ENCODE results near the gene CENPM.
A peak's percentile ranks its signal among the peaks of the same experiment; 100 is the strongest.

Gene CENPM

DNA sequence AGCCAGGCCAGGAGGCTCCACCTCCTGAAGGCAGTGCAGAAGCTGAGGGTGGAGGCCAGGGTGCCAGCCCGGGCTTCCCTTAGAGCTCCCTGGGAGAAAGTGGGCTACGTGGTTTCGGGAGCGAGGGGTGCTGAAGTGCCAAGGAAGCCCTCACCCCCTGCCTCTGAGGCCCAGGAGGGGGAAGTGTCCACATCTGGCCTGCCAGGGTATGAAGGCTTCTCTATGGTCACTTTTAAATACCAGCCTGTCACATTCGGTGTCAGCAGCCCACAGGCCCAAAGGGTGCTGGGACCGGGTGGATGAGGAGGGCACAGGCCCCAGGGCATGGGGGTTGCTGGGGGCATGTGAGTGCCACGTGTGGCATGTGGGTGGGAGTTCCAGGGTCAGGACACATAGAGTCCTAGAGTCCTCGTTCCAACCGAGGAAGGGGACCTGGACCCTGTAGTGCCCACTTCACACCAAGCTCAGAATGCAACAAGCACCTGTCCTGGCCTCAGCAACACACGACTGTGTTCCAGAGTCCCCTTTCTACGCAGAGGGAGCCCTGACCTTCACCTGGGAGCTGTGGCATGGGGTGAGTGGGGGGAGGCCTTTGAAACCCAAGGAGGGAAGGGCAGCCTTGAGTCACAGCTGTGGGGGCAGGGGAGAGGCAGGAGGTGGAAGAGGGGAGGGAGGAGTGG lies 33.8 kb downstream of the CENPM start:
- peaks cover 2% of the 10 kb centered on the region; the same call in 1 of the 2 replicates for H3K27me3 ChIP-seq (replicated peaks; ENCODE audit: control insufficient read depth, insufficient read depth, low read length)
- 0 out of 2 replicates have a peak overlapping the region, but pooled peaks have one; percentile 4 for H3K4me3 ChIP-seq (replicated peaks; ENCODE audit: low read depth, low read length)
- peak; percentile 17 for DNase-seq (ENCODE audit: extremely low read depth, insufficient read length)
- TF ChIP-seq, protein P1, sequence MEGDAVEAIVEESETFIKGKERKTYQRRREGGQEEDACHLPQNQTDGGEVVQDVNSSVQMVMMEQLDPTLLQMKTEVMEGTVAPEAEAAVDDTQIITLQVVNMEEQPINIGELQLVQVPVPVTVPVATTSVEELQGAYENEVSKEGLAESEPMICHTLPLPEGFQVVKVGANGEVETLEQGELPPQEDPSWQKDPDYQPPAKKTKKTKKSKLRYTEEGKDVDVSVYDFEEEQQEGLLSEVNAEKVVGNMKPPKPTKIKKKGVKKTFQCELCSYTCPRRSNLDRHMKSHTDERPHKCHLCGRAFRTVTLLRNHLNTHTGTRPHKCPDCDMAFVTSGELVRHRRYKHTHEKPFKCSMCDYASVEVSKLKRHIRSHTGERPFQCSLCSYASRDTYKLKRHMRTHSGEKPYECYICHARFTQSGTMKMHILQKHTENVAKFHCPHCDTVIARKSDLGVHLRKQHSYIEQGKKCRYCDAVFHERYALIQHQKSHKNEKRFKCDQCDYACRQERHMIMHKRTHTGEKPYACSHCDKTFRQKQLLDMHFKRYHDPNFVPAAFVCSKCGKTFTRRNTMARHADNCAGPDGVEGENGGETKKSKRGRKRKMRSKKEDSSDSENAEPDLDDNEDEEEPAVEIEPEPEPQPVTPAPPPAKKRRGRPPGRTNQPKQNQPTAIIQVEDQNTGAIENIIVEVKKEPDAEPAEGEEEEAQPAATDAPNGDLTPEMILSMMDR (IDR thresholded peaks at IDR 0.05; ENCODE audit: insufficient read depth, low read length, poor library complexity, severe bottlenecking): no peak
- H3K36me3 ChIP-seq (ENCODE audit: control insufficient read depth, insufficient read depth, low read length): no peaks in the 10 kb centered on the region

DNA sequence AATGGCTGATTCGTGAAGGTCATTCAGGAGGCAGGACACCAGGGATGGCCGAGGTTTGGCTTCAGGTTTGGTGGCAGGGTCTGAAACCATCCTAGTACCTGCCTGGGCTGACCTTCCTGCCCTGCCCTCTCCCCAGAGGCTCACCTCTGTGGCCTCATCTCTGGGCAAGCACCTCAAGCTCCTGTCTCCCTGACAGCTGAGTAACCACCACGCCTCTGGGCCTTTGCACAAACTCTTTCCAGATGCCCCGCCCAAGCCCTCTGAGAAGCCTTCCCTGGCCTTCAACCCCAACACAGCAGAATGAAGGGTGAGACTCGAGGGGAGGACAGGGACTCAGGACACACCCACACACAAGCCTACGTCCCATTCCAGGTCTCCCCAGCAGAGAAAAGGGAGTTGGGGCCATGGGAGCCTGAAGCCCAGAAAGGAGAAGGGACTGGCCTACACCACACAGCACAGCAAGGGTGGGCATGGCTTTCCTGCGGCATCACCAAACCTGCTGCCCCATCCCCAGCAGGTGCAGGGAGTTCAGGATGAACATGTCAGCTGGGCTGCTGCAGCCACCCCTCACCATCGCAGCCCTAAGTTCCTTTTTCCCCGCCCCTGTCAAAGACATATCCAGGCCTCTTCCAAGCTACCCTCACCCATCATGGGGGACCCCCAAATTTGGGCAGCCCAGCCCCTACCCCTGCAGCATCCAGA lies 34.5 kb downstream of the CENPM start:
- TF ChIP-seq, protein P1 (IDR thresholded peaks at IDR 0.05; ENCODE audit: insufficient read depth, low read length, poor library complexity, severe bottlenecking): no peak
- peaks cover 2% of the 10 kb centered on the region; the same call in 1 of the 2 replicates for H3K27me3 ChIP-seq (replicated peaks; ENCODE audit: control insufficient read depth, insufficient read depth, low read length)
- H3K36me3 ChIP-seq (ENCODE audit: control insufficient read depth, insufficient read depth, low read length): peaks cover 4% of the 10 kb centered on the region; the same call in 1 of the 2 replicates
- no peak overlapping the region for H3K4me3 ChIP-seq (replicated peaks; ENCODE audit: low read depth, low read length)
- DNase-seq (ENCODE audit: extremely low read depth, insufficient read length): peak; percentile 14

DNA sequence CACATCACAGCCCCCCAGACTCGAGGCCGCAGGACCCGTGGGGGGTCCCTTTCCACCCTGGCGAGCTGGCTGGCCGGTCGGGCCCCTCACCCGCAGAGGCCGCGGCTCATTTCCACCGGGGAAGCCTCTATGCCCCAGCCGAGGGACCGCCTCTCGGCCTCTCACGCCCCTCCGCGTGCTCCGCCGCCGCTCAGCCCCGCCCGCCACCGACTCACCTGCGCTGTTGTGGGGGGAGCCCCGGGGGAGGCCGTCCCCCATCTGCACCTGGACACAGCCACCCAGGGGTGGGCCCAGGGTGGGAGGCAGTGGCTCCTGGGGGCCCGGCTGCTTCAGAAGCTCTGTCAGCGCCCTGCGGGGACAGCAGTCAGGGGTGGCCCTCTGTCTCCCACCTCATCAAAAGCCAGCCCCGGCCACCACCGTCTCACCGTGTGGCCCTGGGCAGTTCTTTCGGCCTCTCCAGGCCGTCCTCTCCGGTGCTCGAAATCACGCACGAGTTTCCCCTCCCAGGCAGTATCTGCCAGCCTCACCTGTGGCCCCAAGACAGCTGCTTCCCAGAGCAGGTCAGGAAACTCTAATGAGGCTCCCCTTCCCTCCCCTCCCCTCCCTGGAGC lies 35.8 kb downstream of the CENPM start:
- peak; percentile 13 for DNase-seq (ENCODE audit: extremely low read depth, insufficient read length)
- H3K36me3 ChIP-seq (ENCODE audit: control insufficient read depth, insufficient read depth, low read length): peaks cover 10% of the 10 kb centered on the region
- H3K4me3 ChIP-seq (replicated peaks; ENCODE audit: low read depth, low read length): no peak overlapping the region
- H3K27me3 ChIP-seq (replicated peaks; ENCODE audit: control insufficient read depth, insufficient read depth, low read length): peaks cover 2% of the 10 kb centered on the region; the same call in 1 of the 2 replicates
- TF ChIP-seq, protein P1 (IDR thresholded peaks at IDR 0.05; ENCODE audit: insufficient read depth, low read length, poor library complexity, severe bottlenecking): no peak

DNA sequence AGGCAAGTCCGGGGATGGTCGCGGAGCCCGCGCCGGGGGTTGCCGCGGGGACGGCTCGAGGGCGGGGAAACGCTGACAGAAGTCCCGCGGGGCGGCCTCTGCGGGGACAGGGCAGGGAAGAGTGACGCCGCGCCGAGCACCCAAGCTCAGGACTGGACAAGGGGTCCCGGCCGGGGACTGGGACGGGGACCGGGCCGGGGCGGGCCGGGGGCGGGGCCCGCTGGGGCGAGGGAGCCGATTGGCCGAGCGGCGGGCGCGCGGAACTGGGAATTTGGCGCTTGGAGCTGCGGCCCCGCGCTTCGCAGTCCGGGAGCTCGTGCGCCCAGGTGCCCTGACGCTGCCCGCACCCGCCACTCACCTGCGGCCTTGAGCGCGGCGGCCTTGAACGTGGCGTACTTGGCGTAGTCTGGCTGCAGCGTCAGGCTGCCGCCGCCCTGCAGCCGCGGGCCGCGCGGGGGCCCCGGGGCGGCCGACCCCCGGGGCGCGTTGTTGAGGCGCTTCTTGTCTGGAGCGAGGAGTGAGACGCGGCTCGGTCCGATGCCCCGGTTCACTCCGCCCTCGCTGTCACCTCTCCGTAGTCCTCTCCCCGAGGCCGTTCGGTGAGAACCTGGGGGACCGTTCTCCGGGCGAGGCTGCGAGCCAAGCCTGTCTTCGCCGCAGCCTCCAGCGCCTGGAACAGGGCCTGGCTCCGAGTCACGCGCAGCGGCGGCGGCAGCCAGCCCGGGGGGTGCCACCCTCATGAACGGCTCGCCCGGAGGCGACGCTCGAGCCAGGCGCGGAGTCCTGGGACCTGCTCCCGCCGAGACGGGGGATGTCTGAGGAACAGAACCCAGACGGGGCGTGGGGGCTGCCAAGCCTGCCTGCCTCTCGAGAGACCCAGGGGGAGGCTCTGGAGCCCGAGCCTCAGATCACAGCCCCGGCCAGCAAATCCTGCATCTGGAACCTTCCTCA lies 36.6 kb downstream of the CENPM start:
- Histone ChIP-seq H3K4me3 (replicated peaks; ENCODE audit: low read depth, low read length) (no peak overlapping the region; the same call in 1 of the 2 replicates), H3K27me3 (replicated peaks; ENCODE audit: control insufficient read depth, insufficient read depth, low read length) (peaks cover 2% of the 10 kb centered on the region; the same call in 1 of the 2 replicates), H3K36me3 (ENCODE audit: control insufficient read depth, insufficient read depth, low read length) (peaks cover 17% of the 10 kb centered on the region)
- DNase-seq (ENCODE audit: extremely low read depth, insufficient read length): peak; percentile 25
- TF ChIP-seq, protein P1 (IDR thresholded peaks at IDR 0.05; ENCODE audit: insufficient read depth, low read length, poor library complexity, severe bottlenecking): no peak

Data from GM06990 (cell line).